Tibial artery (tissue), 4 donors: ENCODE results near the gene LPCAT4.
A peak's percentile ranks its signal among the peaks of the same experiment; 100 is the strongest.
"Not testable (repeated sequence)": the region's sequence is repeated elsewhere in the genome, so short reads cannot be mapped to it uniquely, and the experiment has no call there.

ENCODE experiments used
- DNase-seq, 2 donors: peaks; one replicate each; pipeline ENCODE4 v3.0.0-alpha.2; 2019
- H3K27ac ChIP-seq, 2 donors: fragments of 200-600 bp; sonication (generic) in 1 of 2; 1 replicate in 1 of 2; 2 replicates in 1 of 2; pipeline ENCODE4 v1.5.1; 2018 to 2019; ENCODE audit warnings: mild to moderate bottlenecking in 1 of 2
- H3K27me3 ChIP-seq, 2 donors: fragments of 200-600 bp; sonication (generic) in 1 of 2; one replicate each; pipeline versions ENCODE4 v1.5.1 to v1.6.0; 2016 to 2019
- H3K36me3 ChIP-seq, 3 donors: fragments of 200-600 bp; sonication (generic) in 2 of 3; one replicate each; pipeline ENCODE4 v1.5.1; 2016 to 2019; ENCODE audit warnings: mild to moderate bottlenecking in 2 of 3
- H3K4me1 ChIP-seq, 4 donors: fragments of 200-600 bp; sonication (generic) in 2 of 4; 1 replicate in 3 of 4; 2 replicates in 1 of 4; pipeline ENCODE4 v1.5.1; 2016 to 2019
- H3K4me3 ChIP-seq, 2 donors: fragments of 200-600 bp; sonication (generic) in 1 of 2; 1 replicate in 1 of 2; 2 replicates in 1 of 2; pipeline ENCODE4 v1.5.1; 2018 to 2019; ENCODE audit warnings: mild to moderate bottlenecking in 2 of 2
- H3K9me3 ChIP-seq, 3 donors: fragments of 200-600 bp; sonication (generic) in 1 of 3; one replicate each; pipeline ENCODE4 v1.5.1; 2016 to 2019
- intact Hi-C: fragments of 100-400 bp; cut with DNase I; formaldehyde crosslinking; loops from one replicate; pipeline ENCODE4 v1.15.0; 2023; ENCODE audit warnings: low total_unique reads
- TF ChIP-seq, protein P1 (sequence below), 2 experiments: fragments of 200-600 bp in 1 of 2; fragments of 450-650 bp in 1 of 2; IDR thresholded peaks; one replicate each; pipeline ENCODE4 v1.5.1; 2017 to 2019; ENCODE audit warnings: antibody characterized with exemption in 2 of 2, mild to moderate bottlenecking in 1 of 2, moderate library complexity in 1 of 2

LPCAT4 gene

GRCh38 chr15:34367101-34368081, at the start of gene LPCAT4:
Gene LPCAT4 (minus strand): TSS chr15:34367196. CDS start chr15:34367100, 96 bp downstream.
- TF ChIP-seq, protein P1, sequence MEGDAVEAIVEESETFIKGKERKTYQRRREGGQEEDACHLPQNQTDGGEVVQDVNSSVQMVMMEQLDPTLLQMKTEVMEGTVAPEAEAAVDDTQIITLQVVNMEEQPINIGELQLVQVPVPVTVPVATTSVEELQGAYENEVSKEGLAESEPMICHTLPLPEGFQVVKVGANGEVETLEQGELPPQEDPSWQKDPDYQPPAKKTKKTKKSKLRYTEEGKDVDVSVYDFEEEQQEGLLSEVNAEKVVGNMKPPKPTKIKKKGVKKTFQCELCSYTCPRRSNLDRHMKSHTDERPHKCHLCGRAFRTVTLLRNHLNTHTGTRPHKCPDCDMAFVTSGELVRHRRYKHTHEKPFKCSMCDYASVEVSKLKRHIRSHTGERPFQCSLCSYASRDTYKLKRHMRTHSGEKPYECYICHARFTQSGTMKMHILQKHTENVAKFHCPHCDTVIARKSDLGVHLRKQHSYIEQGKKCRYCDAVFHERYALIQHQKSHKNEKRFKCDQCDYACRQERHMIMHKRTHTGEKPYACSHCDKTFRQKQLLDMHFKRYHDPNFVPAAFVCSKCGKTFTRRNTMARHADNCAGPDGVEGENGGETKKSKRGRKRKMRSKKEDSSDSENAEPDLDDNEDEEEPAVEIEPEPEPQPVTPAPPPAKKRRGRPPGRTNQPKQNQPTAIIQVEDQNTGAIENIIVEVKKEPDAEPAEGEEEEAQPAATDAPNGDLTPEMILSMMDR (IDR thresholded peaks at IDR 0.05), result peak; percentile 88 to 98
- peak; percentile 87 to 92 for DNase-seq
- no peaks in the 10 kb centered on the region for H3K27me3 ChIP-seq
- H3K36me3 ChIP-seq, result peaks cover 0 to 18% (median 1%) of the 10 kb centered on the region in 3 donors
- peak within 1 kb of the TSS; percentile 85 to 89 for H3K27ac ChIP-seq
- peak within 1 kb of the TSS; percentile 63 to 80 for H3K4me3 ChIP-seq
- no peaks in the 10 kb centered on the region for H3K9me3 ChIP-seq
- H3K4me1 ChIP-seq, result peaks cover 0 to 20% (median 17%) of the 10 kb centered on the region in 4 donors
- intact Hi-C loops, result loop anchor here (1.0 to 10.0 kb wide), 3 partner anchors 24 to 303 kb away; partner anchors contain the start of genes NOP10 and NUTM1

DNA sequence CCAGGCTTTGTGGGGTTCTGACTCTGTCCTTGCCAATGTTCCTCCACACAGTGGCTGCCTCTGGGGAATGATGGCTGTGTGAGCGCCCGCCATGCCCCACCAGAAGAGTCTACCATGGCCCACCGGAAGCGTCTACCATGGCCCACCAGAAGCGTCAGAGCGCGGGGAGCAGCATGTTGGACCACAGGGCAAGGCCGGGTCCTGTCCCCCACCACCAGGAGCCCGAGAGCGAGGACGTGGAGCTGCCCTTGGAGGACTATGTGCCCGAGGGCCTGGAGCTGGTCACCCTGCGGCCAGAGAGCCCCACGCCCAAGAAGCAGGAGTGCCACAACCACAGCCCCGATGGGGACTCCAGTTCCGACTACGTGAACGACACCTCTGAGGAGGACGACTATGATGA, 42.5 kb upstream of the LPCAT4 start:
- H3K4me1 ChIP-seq, H3K27ac ChIP-seq, intact Hi-C loops, H3K9me3 ChIP-seq, H3K27me3 ChIP-seq, DNase-seq, H3K36me3 ChIP-seq, H3K4me3 ChIP-seq: not testable (repeated sequence)

- H3K36me3 ChIP-seq, H3K27me3 ChIP-seq, DNase-seq, H3K27ac ChIP-seq, H3K9me3 ChIP-seq, H3K4me1 ChIP-seq, H3K4me3 ChIP-seq, intact Hi-C loops: not testable (repeated sequence)
These were observed 42.0 kb upstream of the LPCAT4 start for GRCh38 chr15:34408973-34409372.

DNA sequence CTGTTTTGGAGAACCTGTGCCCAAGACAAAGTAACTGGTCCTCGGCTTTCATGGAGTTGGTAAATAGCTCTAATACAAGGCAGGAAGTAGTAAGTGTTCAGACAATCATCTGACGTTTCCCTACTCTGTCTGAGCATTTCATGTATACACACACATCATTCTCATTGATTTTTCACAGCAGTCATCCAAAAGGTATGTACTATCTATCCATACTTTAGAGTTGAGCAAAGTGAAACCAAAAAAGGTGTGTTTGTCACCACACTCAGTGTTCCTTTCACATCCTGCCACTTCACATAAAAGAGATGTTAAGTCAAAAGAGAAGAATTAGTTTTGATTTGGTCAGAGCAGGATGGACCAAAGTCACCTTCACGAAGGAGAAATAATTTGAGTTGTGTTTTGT, 36.9 kb upstream of the LPCAT4 start:
- H3K36me3 ChIP-seq, H3K4me3 ChIP-seq, intact Hi-C loops, H3K27ac ChIP-seq, H3K27me3 ChIP-seq, DNase-seq, H3K9me3 ChIP-seq, H3K4me1 ChIP-seq: not testable (repeated sequence)

DNA sequence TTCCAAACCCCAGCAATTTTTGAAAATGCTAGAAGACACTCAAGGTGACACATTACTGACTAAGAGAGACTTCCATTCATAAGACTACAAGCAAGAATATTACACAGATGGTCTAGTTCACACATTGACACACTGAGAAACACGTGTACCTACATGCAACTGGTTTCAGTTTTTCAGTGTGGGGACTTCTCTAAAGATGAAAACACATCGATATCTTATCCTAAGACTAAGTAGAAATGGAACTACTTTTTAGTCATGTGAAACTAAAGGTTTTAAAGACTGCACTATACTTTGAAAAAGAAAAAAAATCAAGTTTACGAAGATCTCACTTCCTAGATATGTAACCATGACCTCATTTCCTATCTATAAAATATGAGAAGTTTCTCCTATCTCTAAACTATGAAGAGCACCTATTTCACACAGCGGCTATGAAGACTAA, 36.2 kb upstream of the LPCAT4 start:
- intact Hi-C loops, H3K36me3 ChIP-seq, H3K27ac ChIP-seq, H3K4me3 ChIP-seq, H3K27me3 ChIP-seq, H3K4me1 ChIP-seq, H3K9me3 ChIP-seq, DNase-seq: not testable (repeated sequence)

- H3K4me1 ChIP-seq, H3K4me3 ChIP-seq, intact Hi-C loops, H3K9me3 ChIP-seq, H3K27ac ChIP-seq, H3K27me3 ChIP-seq, H3K36me3 ChIP-seq, DNase-seq: not testable (repeated sequence)
These were observed 30.8 kb upstream of the LPCAT4 start for GRCh38 chr15:34397637-34398259.

DNA sequence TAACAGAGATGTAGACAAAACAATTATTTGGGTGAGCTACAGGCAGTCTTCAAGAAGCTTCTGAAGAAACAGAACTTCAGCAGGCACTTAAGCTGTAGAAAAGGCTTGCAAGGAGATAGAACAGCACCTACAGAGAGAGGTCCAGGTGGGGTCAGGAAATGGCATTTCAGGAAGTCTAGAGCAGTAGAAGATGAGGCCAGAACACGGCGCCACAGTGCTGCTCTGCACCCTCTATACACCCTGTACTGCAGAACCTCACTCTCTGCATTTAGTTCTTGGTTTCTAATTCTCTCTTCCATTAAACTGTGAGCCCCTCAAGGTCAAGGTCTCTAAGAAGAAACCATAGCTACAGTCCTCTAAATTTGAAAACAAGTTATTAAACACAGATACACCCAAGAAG, 26.0 kb upstream of the LPCAT4 start:
- intact Hi-C loops, H3K27me3 ChIP-seq, H3K4me3 ChIP-seq, DNase-seq, H3K27ac ChIP-seq, H3K4me1 ChIP-seq, H3K9me3 ChIP-seq, H3K36me3 ChIP-seq: not testable (repeated sequence)

DNA sequence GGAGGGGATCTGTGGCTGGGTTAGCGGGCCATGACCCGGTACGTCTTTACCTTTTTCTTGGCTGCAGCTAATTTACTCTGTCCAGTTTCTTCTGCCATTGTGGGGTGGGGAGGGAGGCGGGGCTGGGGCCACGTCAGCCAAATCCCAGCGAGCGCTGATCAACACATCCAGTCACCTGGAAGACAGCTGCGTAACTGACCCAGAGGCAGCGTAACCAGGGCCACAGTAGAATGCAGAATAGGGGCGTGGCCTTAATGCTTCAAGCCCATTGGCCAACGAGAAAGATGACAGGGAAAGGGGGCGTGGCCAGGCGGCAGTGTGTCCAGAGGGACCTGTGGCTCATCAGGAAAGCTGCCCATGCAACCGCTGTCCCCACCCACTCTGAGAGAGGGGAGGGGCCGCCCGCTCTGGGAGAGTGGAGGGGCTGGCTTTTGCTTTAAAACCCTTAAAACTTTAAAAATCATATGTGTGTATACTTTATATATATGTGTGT, 22.6 kb upstream of the LPCAT4 start:
- intact Hi-C loops, H3K27me3 ChIP-seq, H3K27ac ChIP-seq, H3K36me3 ChIP-seq, H3K4me1 ChIP-seq, DNase-seq, H3K4me3 ChIP-seq, H3K9me3 ChIP-seq: not testable (repeated sequence)

DNA sequence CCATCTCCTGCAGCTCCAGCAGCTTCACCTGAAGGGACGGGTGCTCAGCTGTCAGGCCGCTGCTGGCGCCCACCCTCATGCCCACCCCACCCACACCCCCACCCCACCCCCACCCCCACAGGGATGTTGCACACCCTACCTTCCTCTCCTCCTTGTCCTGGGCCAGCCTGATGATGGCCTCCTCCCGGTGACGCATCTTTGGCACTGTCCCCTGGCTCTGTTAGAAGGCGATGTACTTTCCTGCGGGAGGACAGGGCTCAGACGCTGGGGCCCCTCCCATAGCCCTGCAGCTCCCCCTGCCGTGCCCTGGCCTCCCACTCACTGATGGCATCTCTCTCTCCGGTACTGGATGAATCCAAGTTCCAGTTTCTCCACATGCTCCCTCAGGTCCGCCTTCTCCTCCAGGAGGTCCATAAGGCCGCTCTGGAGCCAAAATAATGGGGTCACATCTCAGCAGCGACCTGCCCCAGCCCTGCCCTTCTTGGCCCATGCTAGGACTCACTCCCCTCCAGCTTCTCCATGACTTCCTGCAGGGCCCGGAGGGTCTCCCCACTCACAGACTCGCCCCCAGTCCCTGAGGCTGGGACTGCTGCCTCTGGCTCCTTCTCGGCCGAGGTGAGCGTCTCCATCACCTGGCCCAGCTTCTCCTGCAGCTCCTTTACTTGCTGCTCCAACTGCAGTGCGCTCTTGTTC, 15.0 kb upstream of the LPCAT4 start:
- H3K9me3 ChIP-seq, DNase-seq, H3K4me1 ChIP-seq, H3K27ac ChIP-seq, H3K36me3 ChIP-seq, H3K4me3 ChIP-seq, H3K27me3 ChIP-seq, intact Hi-C loops: not testable (repeated sequence)

GRCh38 chr15:34380491-34380890, 13.5 kb upstream of the LPCAT4 start:
- H3K27me3 ChIP-seq, H3K36me3 ChIP-seq, H3K9me3 ChIP-seq, DNase-seq, H3K27ac ChIP-seq, H3K4me3 ChIP-seq, intact Hi-C loops, H3K4me1 ChIP-seq: not testable (repeated sequence)
